Gastrocnemius medialis (tissue), 4 donors: ENCODE results near the gene GLYR1. TPM values are rescaled to one million over a fixed set of nuclear protein-coding genes. Genes with fewer than 3 reads are reported as not detected.

Experiments
- ATAC-seq, 2 donors: fragments of 150-250 bp; one replicate each; pipeline ENCODE4 v1.9.1; 2016
- DNase-seq, 2 donors: peaks; one replicate each; pipeline ENCODE4 v3.0.0-alpha.2; 2019
- H3K27ac ChIP-seq, 4 donors: fragments of 200-600 bp; sonication (generic); 1 replicate in 1 of 4; 2 replicates in 3 of 4; pipeline ENCODE4 v1.5.1; 2016 to 2018; ENCODE audit warnings: mild to moderate bottlenecking in 2 of 4, moderate library complexity in 1 of 4
- H3K27me3 ChIP-seq, 3 donors: fragments of 200-600 bp; sonication (generic) in 2 of 3; 1 replicate in 1 of 3; 2 replicates in 2 of 3; pipeline versions ENCODE4 v1.5.1 to v1.6.0; 2016 to 2019; ENCODE audit warnings: mild to moderate bottlenecking in 1 of 3, moderate library complexity in 1 of 3
- H3K36me3 ChIP-seq, 2 donors: fragments of 200-600 bp; sonication (generic) in 1 of 2; one replicate each; pipeline ENCODE4 v1.5.1; 2017 to 2018
- H3K4me1 ChIP-seq, 2 donors: fragments of 200-600 bp; sonication (generic) in 1 of 2; one replicate each; pipeline ENCODE4 v1.5.1; 2016 to 2017; ENCODE audit warnings: mild to moderate bottlenecking in 2 of 2
- H3K4me3 ChIP-seq, 4 donors: fragments of 200-600 bp; sonication (generic) in 3 of 4; 1 replicate in 1 of 4; 2 replicates in 3 of 4; pipeline ENCODE4 v1.5.1; 2016 to 2019; ENCODE audit warnings: mild to moderate bottlenecking in 2 of 4
- H3K9me3 ChIP-seq, 3 donors: fragments of 200-600 bp; sonication (generic) in 2 of 3; 1 replicate in 1 of 3; 2 replicates in 2 of 3; pipeline ENCODE4 v1.5.1; 2016 to 2019
- POLR2A ChIP-seq, 2 donors: fragments of 450-650 bp; IDR thresholded peaks; one replicate each; pipeline ENCODE4 v1.6.1; 2017; ENCODE audit warnings: antibody characterized with exemption in 2 of 2, mild to moderate bottlenecking in 2 of 2, moderate library complexity in 2 of 2
- in situ Hi-C, 4 donors: fragments of 200-750 bp; cut with MboI; loops; one replicate each; pipeline versions ENCODE4 v1.15.0 to v1.8.0; 2017; ENCODE audit warnings: low sequenced_read_pairs in 4 of 4
- intact Hi-C: fragments of 100-400 bp; cut with DNase I; formaldehyde crosslinking; loops from one replicate; pipeline ENCODE4 v1.15.1; 2023; ENCODE audit warnings: low total_unique reads
- total RNA-seq, 4 donors: library from RNA; depleted of rRNA; stranded (reverse); fragments of >200 nt; gene quantifications; one replicate each; pipeline versions ENCODE4 v1.1.0 to v1.2.3, GENCODE V29; 2016
- TF ChIP-seq, protein P1 (sequence below), 5 experiments: fragments of 450-650 bp in 3 of 5; fragments of 200-600 bp in 2 of 5; sonication (generic) in 2 of 5; IDR thresholded peaks in 4 of 5; conservative IDR thresholded peaks in 1 of 5; 1 replicate in 4 of 5; 2 replicates in 1 of 5; pipeline ENCODE4 v1.5.1; 2016 to 2019; ENCODE audit warnings: antibody characterized with exemption in 5 of 5, mild to moderate bottlenecking in 3 of 5, moderate library complexity in 3 of 5

Gene GLYR1
- total RNA-seq, 4 donors from 2014 or later, result 39.4 to 56.7 (median 53.0) TPM

DNA sequence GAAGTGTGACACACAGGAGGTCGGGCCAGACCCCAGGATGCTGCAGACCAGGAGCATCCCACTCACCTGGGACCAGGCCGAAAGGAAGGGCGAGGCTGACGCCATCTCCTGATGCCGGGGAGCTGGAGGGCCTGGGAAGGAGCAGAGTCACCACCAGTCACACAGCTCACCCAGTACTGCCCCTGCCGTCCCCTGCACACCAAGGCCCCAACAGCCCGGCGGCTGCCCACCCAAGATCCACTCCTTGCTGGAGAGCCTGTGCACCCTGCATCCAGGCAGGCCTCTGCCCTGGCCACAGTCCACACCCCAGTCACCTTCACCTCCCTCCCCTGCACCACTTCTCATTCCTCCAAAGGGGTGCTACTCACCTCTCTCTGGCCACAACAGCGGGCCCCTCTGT, 84.9 kb downstream of the GLYR1 start:
- Histone ChIP-seq H3K4me3 (no peak overlapping the region), H3K36me3 (peaks cover 4 to 80% of the 10 kb centered on the region in 2 donors), H3K4me1 (peaks cover 15 to 16% of the 10 kb centered on the region in 2 donors), H3K9me3 (no peaks in the 10 kb centered on the region), H3K27me3 (no peaks in the 10 kb centered on the region), H3K27ac (no peak overlapping the region)
- DNase-seq (no peak), ATAC-seq (no peak)
- TF ChIP-seq, protein P1, sequence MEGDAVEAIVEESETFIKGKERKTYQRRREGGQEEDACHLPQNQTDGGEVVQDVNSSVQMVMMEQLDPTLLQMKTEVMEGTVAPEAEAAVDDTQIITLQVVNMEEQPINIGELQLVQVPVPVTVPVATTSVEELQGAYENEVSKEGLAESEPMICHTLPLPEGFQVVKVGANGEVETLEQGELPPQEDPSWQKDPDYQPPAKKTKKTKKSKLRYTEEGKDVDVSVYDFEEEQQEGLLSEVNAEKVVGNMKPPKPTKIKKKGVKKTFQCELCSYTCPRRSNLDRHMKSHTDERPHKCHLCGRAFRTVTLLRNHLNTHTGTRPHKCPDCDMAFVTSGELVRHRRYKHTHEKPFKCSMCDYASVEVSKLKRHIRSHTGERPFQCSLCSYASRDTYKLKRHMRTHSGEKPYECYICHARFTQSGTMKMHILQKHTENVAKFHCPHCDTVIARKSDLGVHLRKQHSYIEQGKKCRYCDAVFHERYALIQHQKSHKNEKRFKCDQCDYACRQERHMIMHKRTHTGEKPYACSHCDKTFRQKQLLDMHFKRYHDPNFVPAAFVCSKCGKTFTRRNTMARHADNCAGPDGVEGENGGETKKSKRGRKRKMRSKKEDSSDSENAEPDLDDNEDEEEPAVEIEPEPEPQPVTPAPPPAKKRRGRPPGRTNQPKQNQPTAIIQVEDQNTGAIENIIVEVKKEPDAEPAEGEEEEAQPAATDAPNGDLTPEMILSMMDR (IDR thresholded peaks at IDR 0.05 in 4 of 5, conservative IDR thresholded peaks at IDR 0.05 in 1 of 5), result no peak
- no peak for TF ChIP-seq POLR2A (IDR thresholded peaks at IDR 0.05)
- intact Hi-C loops, result no loop called here
- in situ Hi-C loops, result no loop called here

DNA sequence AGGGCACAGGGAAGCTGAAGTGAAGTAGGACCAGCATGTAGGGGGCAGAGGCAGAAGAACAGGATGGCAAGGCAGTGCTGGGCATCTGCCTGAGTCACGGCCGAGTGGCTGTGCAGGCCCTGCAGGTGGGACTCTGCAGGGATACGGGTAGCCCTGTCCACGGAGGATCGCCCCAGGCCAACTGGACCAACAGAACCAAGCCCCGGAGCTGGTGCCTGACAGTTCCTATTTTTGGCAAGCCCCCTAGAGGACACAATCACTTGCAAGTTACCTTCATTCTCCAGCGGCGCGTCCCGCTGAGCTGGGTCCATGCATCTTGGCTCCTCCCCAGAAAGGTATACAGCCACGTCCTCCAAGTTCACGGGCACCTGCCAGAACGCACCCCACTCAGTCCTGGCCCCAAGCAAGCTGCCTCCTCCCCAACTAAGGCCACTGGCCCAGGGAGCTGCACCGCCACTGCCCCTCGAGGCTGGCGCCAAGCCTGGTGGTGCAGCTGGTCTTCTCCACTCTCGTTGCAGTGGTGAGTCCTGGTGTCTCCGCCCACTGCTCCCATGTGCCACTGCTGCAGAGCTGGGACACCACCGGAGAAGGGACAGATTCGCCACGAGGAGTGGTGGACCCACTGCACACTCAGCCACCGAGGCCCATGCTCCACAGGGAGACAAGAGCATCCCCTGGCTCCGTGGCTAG, 86.7 kb downstream of the GLYR1 start:
- TF ChIP-seq, protein P1 (IDR thresholded peaks at IDR 0.05 in 4 of 5, conservative IDR thresholded peaks at IDR 0.05 in 1 of 5), result no peak
- no peak for TF ChIP-seq POLR2A (IDR thresholded peaks at IDR 0.05)
- Histone ChIP-seq H3K4me3 (no peak overlapping the region), H3K4me1 (peaks cover 3 to 4% of the 10 kb centered on the region in 2 donors), H3K27ac (no peak overlapping the region), H3K27me3 (no peaks in the 10 kb centered on the region), H3K36me3 (peaks cover 4 to 95% of the 10 kb centered on the region in 2 donors), H3K9me3 (no peaks in the 10 kb centered on the region)
- in situ Hi-C loops (no loop called here), intact Hi-C loops (no loop called here)
- ATAC-seq, result no peak
- DNase-seq, result no peak

DNA sequence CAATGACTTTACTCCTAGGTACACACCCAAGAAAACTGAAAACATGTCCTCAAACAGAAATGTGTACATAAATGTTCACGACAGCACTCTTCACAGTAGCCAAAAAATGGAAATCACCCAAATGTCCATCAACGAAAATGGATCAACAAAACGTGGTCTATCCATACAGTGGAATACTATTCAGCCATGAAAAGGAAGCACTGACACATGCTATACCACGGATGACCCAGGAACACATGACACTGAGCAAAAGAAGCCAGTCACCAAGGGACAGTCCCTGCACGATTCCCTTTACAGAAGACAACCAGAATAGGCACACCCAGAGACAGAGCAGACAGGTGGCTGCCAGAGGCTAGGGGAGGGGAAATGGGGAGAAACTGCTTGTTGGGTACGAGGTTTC, 91.4 kb downstream of the GLYR1 start:
- DNase-seq, result no peak
- Histone ChIP-seq H3K4me1 (no peaks in the 10 kb centered on the region), H3K9me3 (no peaks in the 10 kb centered on the region), H3K4me3 (no peak overlapping the region), H3K36me3 (peaks cover 12 to 99% of the 10 kb centered on the region in 2 donors), H3K27me3 (no peaks in the 10 kb centered on the region), H3K27ac (no peak overlapping the region)
- in situ Hi-C loops (no loop called here), intact Hi-C loops (no loop called here)
- no peak for ATAC-seq
- no peak for TF ChIP-seq POLR2A (IDR thresholded peaks at IDR 0.05)
- TF ChIP-seq, protein P1 (IDR thresholded peaks at IDR 0.05 in 4 of 5, conservative IDR thresholded peaks at IDR 0.05 in 1 of 5), result no peak

DNA sequence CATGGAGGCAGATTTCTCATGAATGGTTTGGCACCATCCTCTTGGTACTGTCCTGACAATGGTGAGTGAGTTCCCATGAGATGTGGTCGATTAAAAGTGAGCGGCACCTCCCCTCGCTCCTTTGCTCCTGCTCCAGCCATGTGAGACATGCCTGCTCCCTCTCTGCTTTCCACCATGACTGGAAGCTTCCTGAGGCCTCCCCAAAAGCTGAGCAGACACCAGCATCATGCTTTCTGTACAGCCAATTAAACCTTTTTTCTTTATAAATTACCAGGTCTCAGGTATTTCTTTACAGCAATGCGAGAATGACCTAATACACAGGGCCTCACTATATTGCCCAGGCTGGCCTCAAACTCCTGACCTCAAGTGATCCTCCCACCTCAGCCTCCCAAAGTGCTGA, 92.2 kb downstream of the GLYR1 start:
- no peak for TF ChIP-seq POLR2A (IDR thresholded peaks at IDR 0.05)
- TF ChIP-seq, protein P1 (IDR thresholded peaks at IDR 0.05 in 4 of 5, conservative IDR thresholded peaks at IDR 0.05 in 1 of 5), result no peak
- H3K9me3 ChIP-seq, result no peaks in the 10 kb centered on the region
- H3K27me3 ChIP-seq, result no peaks in the 10 kb centered on the region
- no peaks in the 10 kb centered on the region for H3K4me1 ChIP-seq
- DNase-seq, result no peak
- H3K27ac ChIP-seq, result no peak overlapping the region
- in situ Hi-C loops, result no loop called here
- ATAC-seq, result no peak
- no peak overlapping the region for H3K4me3 ChIP-seq
- intact Hi-C loops, result no loop called here
- peaks cover 12 to 91% of the 10 kb centered on the region in 2 donors for H3K36me3 ChIP-seq

DNA sequence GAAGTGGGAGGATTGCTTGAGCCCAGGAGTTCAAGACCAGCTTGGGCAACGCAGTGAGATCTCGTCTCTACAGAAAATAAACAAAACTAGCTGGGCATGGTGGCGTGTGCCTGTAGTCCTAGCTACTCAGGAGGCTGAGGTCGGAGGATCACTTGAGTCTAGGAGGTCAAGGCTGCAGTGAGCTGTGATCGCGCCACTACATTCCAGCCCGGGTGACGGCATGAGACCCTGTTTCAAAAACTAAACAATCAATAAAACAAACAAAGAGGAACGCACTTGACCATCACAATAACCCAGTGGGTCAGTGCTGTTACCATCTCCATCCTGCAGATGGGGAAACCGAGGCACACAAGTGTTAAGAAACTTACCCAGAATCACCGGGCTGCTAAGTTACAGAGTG, 93.9 kb downstream of the GLYR1 start:
- in situ Hi-C loops (no loop called here), intact Hi-C loops (no loop called here)
- no peaks in the 10 kb centered on the region for H3K4me1 ChIP-seq
- H3K27me3 ChIP-seq, result no peaks in the 10 kb centered on the region
- TF ChIP-seq POLR2A (IDR thresholded peaks at IDR 0.05), result no peak
- TF ChIP-seq, protein P1 (IDR thresholded peaks at IDR 0.05 in 4 of 5, conservative IDR thresholded peaks at IDR 0.05 in 1 of 5), result no peak
- H3K9me3 ChIP-seq, result no peaks in the 10 kb centered on the region
- ATAC-seq, result no peak
- H3K27ac ChIP-seq, result no peak overlapping the region
- DNase-seq, result no peak
- H3K36me3 ChIP-seq, result peaks cover 8 to 75% of the 10 kb centered on the region in 2 donors
- H3K4me3 ChIP-seq, result no peak overlapping the region
